H9 (cell line): ENCODE measurements around the gene PACRGL. TPM values are rescaled to one million over a fixed set of nuclear protein-coding genes. Genes with fewer than 3 reads are reported as not detected.

Source experiments
- DNase-seq: peaks from one replicate; pipeline ENCODE4 v3.0.0-alpha.2; 2017
- H2AFZ ChIP-seq: one replicate; pipeline ENCODE4 v1.6.1; 2013; ENCODE audit warnings: mild to moderate bottlenecking, low read length, control low read depth, moderate library complexity
- H2AK5ac ChIP-seq: 2 replicates; pipeline ENCODE4 v1.6.1; 2013; ENCODE audit warnings: low read length, control low read depth, mixed read lengths; ENCODE audit not compliant: insufficient read length
- H2BK120ac ChIP-seq: one replicate; pipeline ENCODE4 v1.6.1; 2013; ENCODE audit warnings: low read depth, mild to moderate bottlenecking, low read length, control low read depth, inconsistent platforms; ENCODE audit not compliant: poor library complexity, severe bottlenecking
- H2BK12ac ChIP-seq: 2 replicates; pipeline ENCODE4 v1.6.1; 2013; ENCODE audit warnings: low read length, control low read depth, mixed read lengths, low read depth; ENCODE audit not compliant: insufficient read length
- H2BK15ac ChIP-seq: 2 replicates; pipeline ENCODE4 v1.6.1; 2013; ENCODE audit warnings: low read depth, low read length, control low read depth
- H2BK20ac ChIP-seq: one replicate; pipeline ENCODE4 v1.6.1; 2013; ENCODE audit warnings: low read depth, mild to moderate bottlenecking, low read length, control low read depth, inconsistent platforms; ENCODE audit not compliant: poor library complexity, severe bottlenecking
- H2BK5ac ChIP-seq: 2 replicates; pipeline ENCODE4 v1.6.1; 2013; ENCODE audit warnings: low read length, control low read depth, mixed read lengths; ENCODE audit not compliant: insufficient read length
- H3K14ac ChIP-seq: 2 replicates; pipeline ENCODE4 v1.6.1; 2013; ENCODE audit warnings: low read length, control low read depth; ENCODE audit not compliant: insufficient read depth
- H3K18ac ChIP-seq: 2 replicates; pipeline ENCODE4 v1.6.1; 2013; ENCODE audit warnings: low read depth, mild to moderate bottlenecking, mixed read lengths, low read length, control low read depth; ENCODE audit not compliant: insufficient read length
- H3K23ac ChIP-seq: 2 replicates; pipeline ENCODE4 v1.6.1; 2013; ENCODE audit warnings: low read length, control low read depth, mixed read lengths, low read depth; ENCODE audit not compliant: insufficient read length
- H3K23me2 ChIP-seq: 2 replicates; pipeline ENCODE4 v1.6.1; 2013; ENCODE audit warnings: low read depth, mild to moderate bottlenecking, mixed read lengths, low read length, control low read depth; ENCODE audit not compliant: insufficient read length, poor library complexity, severe bottlenecking
- H3K27ac ChIP-seq: 2 replicates; pipeline ENCODE4 v1.5.1; 2013; ENCODE audit warnings: low read length, control low read depth, mixed read lengths, low read depth; ENCODE audit not compliant: insufficient read length
- H3K27me3 ChIP-seq: 2 replicates; pipeline ENCODE4 v1.6.1; 2013; ENCODE audit warnings: low read length, control low read depth, inconsistent platforms; ENCODE audit not compliant: insufficient read depth
- H3K4ac ChIP-seq: 2 replicates; pipeline ENCODE4 v1.6.1; 2013; ENCODE audit warnings: low read depth, mild to moderate bottlenecking, control low read depth, inconsistent platforms, low read length, moderate library complexity
- H3K4me1 ChIP-seq: 2 replicates; pipeline ENCODE4 v1.6.1; 2013; ENCODE audit warnings: low read length, control low read depth, inconsistent platforms; ENCODE audit not compliant: insufficient read depth
- H3K4me2 ChIP-seq: 2 replicates; pipeline ENCODE4 v1.6.1; 2013; ENCODE audit warnings: low read length, control low read depth, mixed read lengths; ENCODE audit not compliant: insufficient read length, insufficient read depth
- H3K56ac ChIP-seq: 2 replicates; pipeline ENCODE4 v1.6.1; 2013; ENCODE audit warnings: low read depth, mild to moderate bottlenecking, mixed read lengths, low read length, control low read depth; ENCODE audit not compliant: insufficient read length
- H3K79me1 ChIP-seq: 2 replicates; pipeline ENCODE4 v1.6.1; 2013; ENCODE audit warnings: low read depth, mild to moderate bottlenecking, moderate library complexity, low read length, control low read depth, inconsistent platforms; ENCODE audit not compliant: insufficient read depth, poor library complexity, severe bottlenecking
- H3K79me2 ChIP-seq: 2 replicates; pipeline ENCODE4 v1.6.1; 2013; ENCODE audit warnings: low read length, control low read depth, inconsistent platforms; ENCODE audit not compliant: insufficient read depth
- H3K9ac ChIP-seq: 2 replicates; pipeline ENCODE4 v1.6.1; 2013; ENCODE audit warnings: low read length, control low read depth, mixed read lengths; ENCODE audit not compliant: insufficient read length; ENCODE audit errors: extremely low read depth
- H3K9me3 ChIP-seq: one replicate; pipeline ENCODE4 v1.6.1; 2013; ENCODE audit warnings: low read depth, low read length, inconsistent platforms; ENCODE audit not compliant: control insufficient read depth
- H3T11ph ChIP-seq: one replicate; pipeline ENCODE4 v1.6.1; 2013; ENCODE audit warnings: mild to moderate bottlenecking, low read length, control low read depth, inconsistent platforms
- H4K20me1 ChIP-seq: one replicate; pipeline ENCODE4 v1.6.1; 2013; ENCODE audit not compliant: control insufficient read depth, insufficient read length, insufficient read depth
- H4K5ac ChIP-seq: 2 replicates; pipeline ENCODE4 v1.6.1; 2013; ENCODE audit warnings: low read depth, mild to moderate bottlenecking, mixed read lengths, low read length, control low read depth; ENCODE audit not compliant: insufficient read length
- H4K8ac ChIP-seq: replicated peaks from 2 replicates; pipeline ENCODE4 v1.6.1; 2013; ENCODE audit warnings: low read length, control low read depth, mixed read lengths, low read depth; ENCODE audit not compliant: insufficient read length
- H4K91ac ChIP-seq: 2 replicates; pipeline ENCODE4 v1.6.1; 2013; ENCODE audit warnings: low read depth, mild to moderate bottlenecking, moderate library complexity, mixed read lengths, low read length, control low read depth; ENCODE audit not compliant: insufficient read length
- H3K27ac Mint-ChIP-seq, 3 experiments: 2 replicates in 2 of 3; 3 replicates in 1 of 3; pipeline ENCODE4 v1.8.0; 2020 to 2021; ENCODE audit warnings: mixed read lengths in 3 of 3, mild to moderate bottlenecking in 1 of 3, moderate library complexity in 1 of 3
- H3K27me3 Mint-ChIP-seq: 2 replicates; pipeline ENCODE4 v1.8.0; 2021; ENCODE audit warnings: low read depth, mild to moderate bottlenecking, moderate library complexity, mixed read lengths
- H3K36me3 Mint-ChIP-seq, 3 experiments: 2 replicates in 2 of 3; 3 replicates in 1 of 3; pipeline ENCODE4 v1.8.0; 2020 to 2021; ENCODE audit warnings: low read depth in 3 of 3, mixed read lengths in 3 of 3; ENCODE audit not compliant: insufficient read depth in 1 of 3
- H3K4me1 Mint-ChIP-seq, 2 experiments: 2 replicates each; pipeline ENCODE4 v1.8.0; 2020; ENCODE audit warnings: mixed read lengths in 2 of 2
- H3K4me3 Mint-ChIP-seq, 2 experiments: 2 replicates in 1 of 2; 3 replicates in 1 of 2; pipeline ENCODE4 v1.8.0; 2020 to 2021; ENCODE audit warnings: mild to moderate bottlenecking in 2 of 2, mixed read lengths in 2 of 2, moderate library complexity in 1 of 2
- H3K9me3 Mint-ChIP-seq, 2 experiments: 2 replicates in 1 of 2; 3 replicates in 1 of 2; pipeline ENCODE4 v1.8.0; 2020; ENCODE audit warnings: mild to moderate bottlenecking in 2 of 2, mixed read lengths in 2 of 2, moderate library complexity in 1 of 2
- CTCF ChIP-seq: fragments of 200-600 bp; sonication (generic); conservative IDR thresholded peaks from 3 replicates; pipeline ENCODE4 v1.8.0; 2021; ENCODE audit warnings: antibody characterized with exemption, mild to moderate bottlenecking
- WGBS: extraction: QIAGEN DNeasy Blood & Tissue Kit; methylation state at CpG from one replicate; pipeline ENCODE4 v1.1.7; 2013; ENCODE audit warnings: missing lambda C conversion rate, low lambda C conversion rate, mixed read lengths; ENCODE audit not compliant: insufficient read length; ENCODE audit errors: extremely low coverage; 5-methylcytosine and 5-hydroxymethylcytosine counted together
- total RNA-seq: library from RNA; stranded (reverse); gene quantifications from 2 replicates; pipeline ENCODE4 v1.2.1, GENCODE V29; 2021

Gene PACRGL
- total RNA-seq, 1 experiment from 2014 or later: 18.7 TPM

GRCh38 chr4:20676501-20677197, 23.6 kb upstream of the PACRGL start:
- no peak for DNase-seq
- H3K4me1 ChIP-seq: peaks cover 5% of the 10 kb centered on the region
- no peaks in the 10 kb centered on the region for H4K20me1 ChIP-seq
- H3T11ph ChIP-seq: no peak overlapping the region
- Mint-ChIP-seq H3K36me3 (peaks cover 0 to 7% (median 0%) of the 10 kb centered on the region in 3 experiments; a peak in 3 of 7 replicates), H3K9me3 (peaks cover 2 to 9% of the 10 kb centered on the region in 2 experiments; a peak in 4 of 5 replicates), H3K27me3 (no peaks in the 10 kb centered on the region), H3K27ac (no peak overlapping the region; a peak in 1 of 7 replicates), H3K4me3 (no peak overlapping the region), H3K4me1 (peaks cover 29 to 40% of the 10 kb centered on the region in 2 experiments)
- no peaks in the 10 kb centered on the region for H3K27me3 ChIP-seq
- no peak overlapping the region for H3K4me2 ChIP-seq
- no peaks in the 10 kb centered on the region for H3K9me3 ChIP-seq
- no peak overlapping the region for H3K23ac ChIP-seq
- no peak overlapping the region for H3K27ac ChIP-seq
- no peak overlapping the region for H4K5ac ChIP-seq
- no peaks in the 10 kb centered on the region for H3K23me2 ChIP-seq
- H3K14ac ChIP-seq: no peak overlapping the region
- no peak overlapping the region for H3K9ac ChIP-seq
- H4K91ac ChIP-seq: no peak overlapping the region
- no peak overlapping the region for H2AFZ ChIP-seq
- H2BK20ac ChIP-seq: no peak overlapping the region
- H3K18ac ChIP-seq: no peak overlapping the region
- no peak overlapping the region for H4K8ac ChIP-seq
- H3K4ac ChIP-seq: no peak overlapping the region
- H2BK120ac ChIP-seq: no peak overlapping the region
- TF ChIP-seq CTCF: no peak
- no peak overlapping the region for H2AK5ac ChIP-seq
- H3K79me2 ChIP-seq: no peaks in the 10 kb centered on the region
- no peak overlapping the region for H3K56ac ChIP-seq
- no peak overlapping the region for H2BK12ac ChIP-seq
- WGBS: no CpG with 5 or more reads among the region's 8 CpGs
- H2BK5ac ChIP-seq: no peak overlapping the region
- no peak overlapping the region for H2BK15ac ChIP-seq
- no peaks in the 10 kb centered on the region for H3K79me1 ChIP-seq
